MCF 10A (cell line): ENCODE results near the gene TMEM135. TPM values are rescaled to one million over a fixed set of nuclear protein-coding genes. Genes with fewer than 3 reads are reported as not detected.

Experiments used
- BruUV-seq: library from RNA; stranded (reverse); fragments of 400-500 nt; replicated peaks from 2 replicates; lab custom pipeline; 2021; lab: Mats Ljungman, UMichigan
- CTCF ChIA-PET: fragments of 300-600 bp; sonication (Branson Sonifier 250); formaldehyde crosslinking; extraction: SDS; loops from one replicate; lab custom pipeline; 2021; ENCODE audit warnings: antibody characterized with exemption, inconsistent platforms; lab: Yijun Ruan, JAX
- POLR2A ChIA-PET: fragments of 300-600, 350-650 bp; sonication (Branson Sonifier 250); formaldehyde crosslinking; extraction: SDS; loops from one replicate; lab custom pipeline; 2020; ENCODE audit warnings: antibody characterized with exemption, inconsistent platforms; lab: Yijun Ruan, JAX
- DNase-seq: peaks from one replicate; pipeline ENCODE4 v3.0.0-alpha.2; 2018; ENCODE audit not compliant: unreplicated experiment
- H3K27ac Mint-ChIP-seq: one replicate; pipeline ENCODE4 v1.8.0; 2022; ENCODE audit warnings: mild to moderate bottlenecking, low read depth, mixed read lengths; ENCODE audit not compliant: unreplicated experiment
- H3K27me3 Mint-ChIP-seq: one replicate; pipeline ENCODE4 v1.8.0; 2022; ENCODE audit warnings: mixed read lengths; ENCODE audit not compliant: insufficient read depth, unreplicated experiment
- H3K36me3 Mint-ChIP-seq: one replicate; pipeline ENCODE4 v1.8.0; 2022; ENCODE audit warnings: mild to moderate bottlenecking, moderate library complexity, mixed read lengths; ENCODE audit not compliant: insufficient read depth, unreplicated experiment
- H3K4me1 Mint-ChIP-seq: one replicate; pipeline ENCODE4 v1.8.0; 2022; ENCODE audit warnings: mixed read lengths; ENCODE audit not compliant: insufficient read depth, unreplicated experiment
- H3K4me3 Mint-ChIP-seq: one replicate; pipeline ENCODE4 v1.8.0; 2022; ENCODE audit warnings: mild to moderate bottlenecking, moderate library complexity, mixed read lengths; ENCODE audit not compliant: unreplicated experiment
- H3K9me3 Mint-ChIP-seq: one replicate; pipeline ENCODE4 v1.8.0; 2022; ENCODE audit warnings: mixed read lengths; ENCODE audit not compliant: unreplicated experiment
- CTCF ChIP-seq: fragments of 200-600 bp; IDR thresholded peaks from one replicate; pipeline ENCODE4 v1.8.0; 2022; ENCODE audit warnings: antibody characterized with exemption, mild to moderate bottlenecking; ENCODE audit not compliant: unreplicated experiment
- intact Hi-C: fragments of 100-400 bp; cut with micrococcal nuclease; formaldehyde crosslinking; loops from 2 replicates; pipeline ENCODE4 v1.14.1; 2022
- total RNA-seq: library from RNA; stranded (reverse); gene quantifications from 2 replicates; pipeline ENCODE4 v1.2.3, GENCODE V29; 2022

TMEM135 gene
- total RNA-seq, 1 experiment from 2014 or later = 10.7 TPM

GRCh38 chr11:87036756-87037449 lies 831 bp upstream of the TMEM135 start:
- TSS peak; percentile 28 for BruUV-seq
- no peaks in the 10 kb centered on the region for H3K9me3 Mint-ChIP-seq
- intact Hi-C loops = loop anchor here (2.0 kb wide), 1 partner anchor 42 kb away; no protein-coding TSS in a partner anchor
- peak overlapping the region; percentile 94 for H3K4me3 Mint-ChIP-seq
- peaks cover 36% of the 10 kb centered on the region for H3K4me1 Mint-ChIP-seq
- no peaks in the 10 kb centered on the region for H3K36me3 Mint-ChIP-seq
- no peak for DNase-seq
- ChIA-PET POLR2A (interaction anchor here (0.7 to 2.0 kb wide), 12 partner anchors 10 to 243 kb away, joined by 3 to 14 read pairs (median 4); partner anchors contain the start of gene FZD4), CTCF (interaction anchor here (0.6 to 2.6 kb wide), 9 partner anchors 31 to 536 kb away, joined by 3 to 13 read pairs (median 4); no protein-coding TSS in a partner anchor)
- no peak for TF ChIP-seq CTCF
- no peak overlapping the region for H3K27ac Mint-ChIP-seq
- no peaks in the 10 kb centered on the region for H3K27me3 Mint-ChIP-seq

GRCh38 chr11:87038235-87038977 lies 672 bp downstream of the TMEM135 start:
- CTCF ChIA-PET = interaction anchor here (0.7 to 2.6 kb wide), 6 partner anchors 29 to 161 kb away, joined by 4 to 13 read pairs (median 4); no protein-coding TSS in a partner anchor
- intact Hi-C loops = no loop called here
- Mint-ChIP-seq H3K4me3 (peak overlapping the region; percentile 94), H3K4me1 (peaks cover 36% of the 10 kb centered on the region), H3K27ac (peak overlapping the region; percentile 76), H3K27me3 (no peaks in the 10 kb centered on the region), H3K36me3 (peaks cover 2% of the 10 kb centered on the region), H3K9me3 (no peaks in the 10 kb centered on the region)
- DNase-seq = peak; percentile 14
- POLR2A ChIA-PET = interaction anchor here (0.8 to 2.0 kb wide), 5 partner anchors 18 to 85 kb away, joined by 4 to 14 read pairs (median 5); partner anchors contain the start of gene FZD4
- TF ChIP-seq CTCF = no peak
- TSS peak; percentile 51 for BruUV-seq

GRCh38 chr11:87039371-87039770 lies 1.6 kb downstream of the TMEM135 start:
- no peak for TF ChIP-seq CTCF
- ChIA-PET POLR2A (interaction anchor here (0.6 to 1.2 kb wide), 3 partner anchors 19 to 131 kb away, joined by 3 to 4 read pairs (median 4); no protein-coding TSS in a partner anchor), CTCF (interaction anchor here (0.6 to 1.6 kb wide), 5 partner anchors 44 to 209 kb away, joined by 3 to 4 read pairs (median 3); no protein-coding TSS in a partner anchor)
- Mint-ChIP-seq H3K27ac (peak overlapping the region; percentile 76), H3K36me3 (peaks cover 6% of the 10 kb centered on the region), H3K4me3 (peak overlapping the region; percentile 94), H3K4me1 (peaks cover 36% of the 10 kb centered on the region), H3K9me3 (no peaks in the 10 kb centered on the region), H3K27me3 (no peaks in the 10 kb centered on the region)
- peak; percentile 6 for DNase-seq
- no TSS peak for BruUV-seq
- intact Hi-C loops = no loop called here
